Right lobe of liver (tissue), 6 donors: ENCODE measurements around the gene NDOR1. TPM values are rescaled to one million over a fixed set of nuclear protein-coding genes. Genes with fewer than 3 reads are reported as not detected.

Source experiments
- ATAC-seq, 4 donors: fragments of 200-7000 bp; cut with Tn5 transposase; one replicate each; pipeline ENCODE4 v1.9.1; 2020; ENCODE audit warnings: mild to moderate bottlenecking in 4 of 4, moderate library complexity in 4 of 4
- DNase-seq, 3 donors: peaks; one replicate each; pipeline ENCODE4 v3.0.0-alpha.2; 2020
- H3K27ac ChIP-seq, 3 donors: fragments of 200-600 bp; one replicate each; pipeline ENCODE4 v1.8.0; 2022
- H3K27me3 ChIP-seq, 2 donors: fragments of 200-600 bp; one replicate each; pipeline ENCODE4 v1.8.0; 2022
- H3K36me3 ChIP-seq, 4 donors: fragments of 200-600 bp; sonication (generic) in 1 of 4; one replicate each; pipeline versions ENCODE4 v1.5.1 to v1.8.0; 2017 to 2022; ENCODE audit warnings: control low read depth in 1 of 4
- H3K4me1 ChIP-seq, 4 donors: fragments of 200-600 bp; sonication (generic) in 1 of 4; one replicate each; pipeline versions ENCODE4 v1.5.1 to v1.8.0; 2017 to 2022; ENCODE audit warnings: control low read depth in 1 of 4
- H3K4me3 ChIP-seq, 3 donors: fragments of 200-600 bp; one replicate each; pipeline ENCODE4 v1.8.0; 2022
- H3K9me3 ChIP-seq, 4 donors: fragments of 200-600 bp; sonication (generic) in 1 of 4; one replicate each; pipeline versions ENCODE4 v1.5.1 to v1.8.0; 2017 to 2022; ENCODE audit warnings: control low read depth in 1 of 4
- CTCF ChIP-seq, 4 donors: fragments of 200-600 bp in 3 of 4; fragments of 450-650 bp in 1 of 4; IDR thresholded peaks; one replicate each; pipeline versions ENCODE4 v1.5.1 to v1.8.0; 2016 to 2022; ENCODE audit warnings: antibody characterized with exemption in 4 of 4, mild to moderate bottlenecking in 2 of 4
- POLR2A ChIP-seq: fragments of 450-650 bp; IDR thresholded peaks from one replicate; pipeline ENCODE4 v1.6.1; 2017; ENCODE audit warnings: antibody characterized with exemption, mild to moderate bottlenecking
- WGBS: methylation state at CpG from one replicate; pipeline ENCODE4 v1.1.6; 2018; ENCODE audit warnings: low coverage, low lambda C conversion rate; ENCODE audit not compliant: insufficient coverage; ENCODE audit errors: missing lambda C conversion rate; 5-methylcytosine and 5-hydroxymethylcytosine counted together
- intact Hi-C, 2 donors: fragments of 100-400 bp; cut with DNase I; formaldehyde crosslinking; loops; one replicate each; pipeline versions ENCODE4 v1.11.2 to v1.14.1; 2022
- total RNA-seq, 6 experiments: library from RNA; depleted of rRNA in 2 of 6; stranded (reverse); fragments of >200 nt in 2 of 6; fragmentation: NEBNext Ultra II Directional in 3 of 6; extraction: Animal tissue kit (Norgen Biotek cat#: 25700) in 3 of 6; gene quantifications; one replicate each; pipeline versions ENCODE4 v1.1.0 to v1.2.4, GENCODE V29; 2016 to 2023
- donor health status: DM: no; HTN: yes; CAD: no.
- donor health status: DM: no; HTN: no; CAD: no.
- donor health status: DM: no; HTN: no; CAD: no.
- donor health status: DM: no; HTN: yes; CAD: no.
- donor health status: DM: no; HTN: yes; CAD: no.

NDOR1 gene
- total RNA-seq, 6 experiments from 2014 or later = 4.7 to 9.6 (median 7.4) TPM

GRCh38 chr9:137254624-137255447 lies 49.3 kb downstream of the NDOR1 start, which contains the start of gene NELFB:
Gene NELFB (plus strand): TSS chr9:137255327.
- Histone ChIP-seq H3K4me1 (peaks cover 0 to 16% (median 3%) of the 10 kb centered on the region in 4 donors), H3K4me3 (peak within 1 kb of the TSS; percentile 97 to 100 (median 98)), H3K9me3 (no peaks in the 10 kb centered on the region), H3K27ac (peak within 1 kb of the TSS; percentile 36 to 70 (median 60)), H3K27me3 (no peaks in the 10 kb centered on the region), H3K36me3 (peaks cover 0 to 19% (median 0%) of the 10 kb centered on the region in 4 donors)
- TF ChIP-seq CTCF (IDR thresholded peaks at IDR 0.05) (peak in 1 of 4 donors; percentile 20), POLR2A (peak; percentile 71)
- intact Hi-C loops = no loop called here
- DNase-seq = peak; percentile 94 to 96 (median 95)
- 0% methylated on average over 30 of the region's 105 CpGs for whole genome bisulfite sequencing
- peak; percentile 81 to 90 (median 86) for ATAC-seq

- Histone ChIP-seq H3K27ac (peak overlapping the region; percentile 36 to 70 (median 54)), H3K36me3 (peaks cover 0 to 19% (median 0%) of the 10 kb centered on the region in 4 donors), H3K27me3 (no peaks in the 10 kb centered on the region), H3K4me1 (peaks cover 0 to 16% (median 3%) of the 10 kb centered on the region in 4 donors), H3K4me3 (peak overlapping the region; percentile 97 to 100 (median 98)), H3K9me3 (no peaks in the 10 kb centered on the region)
- 3% methylated on average over 12 of the region's 51 CpGs for WGBS
- ATAC-seq (peak in 3 of 4 donors; percentile 8 to 20 (median 14)), DNase-seq (peak in 1 of 3 donors; percentile 73)
- intact Hi-C loops = no loop called here
- TF ChIP-seq CTCF (IDR thresholded peaks at IDR 0.05) = no peak
- no peak for TF ChIP-seq POLR2A
Measured at GRCh38 chr9:137255448-137256114, 50.1 kb downstream of the NDOR1 start.

- Histone ChIP-seq H3K27ac (no peak overlapping the region), H3K4me3 (peak overlapping the region in 2 of 3 donors; percentile 97 to 100), H3K36me3 (peaks cover 0 to 19% (median 0%) of the 10 kb centered on the region in 4 donors), H3K9me3 (no peaks in the 10 kb centered on the region), H3K27me3 (no peaks in the 10 kb centered on the region), H3K4me1 (peaks cover 0 to 16% (median 3%) of the 10 kb centered on the region in 4 donors)
- DNase-seq (no peak), ATAC-seq (no peak)
- WGBS = 79% methylated on average over 7 of the region's 15 CpGs
- TF ChIP-seq CTCF (IDR thresholded peaks at IDR 0.05) (no peak), POLR2A (no peak)
- intact Hi-C loops = no loop called here
Measured at GRCh38 chr9:137256362-137256761, 50.9 kb downstream of the NDOR1 start.

- TF ChIP-seq CTCF (IDR thresholded peaks at IDR 0.05) (no peak), POLR2A (no peak)
- Histone ChIP-seq H3K4me1 (peaks cover 0 to 16% (median 3%) of the 10 kb centered on the region in 4 donors), H3K36me3 (peaks cover 0 to 19% (median 0%) of the 10 kb centered on the region in 4 donors), H3K9me3 (no peaks in the 10 kb centered on the region), H3K4me3 (no peak overlapping the region), H3K27ac (no peak overlapping the region), H3K27me3 (no peaks in the 10 kb centered on the region)
- DNase-seq (no peak), ATAC-seq (no peak)
- WGBS = 78% methylated on average over 4 of the region's 15 CpGs
- intact Hi-C loops = no loop called here
Measured at GRCh38 chr9:137256856-137257255, 51.4 kb downstream of the NDOR1 start.
